Trophoblast cell (in vitro differentiated cells and primary cell): Measurements from ENCODE around the gene PSMD14.
"Not testable (repeated sequence)": the region's sequence is repeated elsewhere in the genome, so short reads cannot be mapped to it uniquely, and the experiment has no call there.

Experiments used
- DNase-seq, 2 donors: peaks; one replicate each; pipeline ENCODE4 v3.0.0-alpha.2; 2016
- H2AFZ ChIP-seq: 2 replicates; pipeline ENCODE4 v1.6.1; 2013; ENCODE audit warnings: low read length, moderate library complexity, mild to moderate bottlenecking; ENCODE audit not compliant: insufficient read depth, poor library complexity
- H2AK5ac ChIP-seq: 2 replicates; pipeline ENCODE4 v1.6.1; 2013; ENCODE audit warnings: mild to moderate bottlenecking, low read length
- H2BK120ac ChIP-seq: 2 replicates; pipeline ENCODE4 v1.6.1; 2013; ENCODE audit warnings: low read length, mild to moderate bottlenecking, moderate library complexity; ENCODE audit not compliant: insufficient read depth, poor library complexity
- H2BK12ac ChIP-seq: 2 replicates; pipeline ENCODE4 v1.6.1; 2013; ENCODE audit warnings: mild to moderate bottlenecking, low read length, moderate library complexity
- H2BK5ac ChIP-seq: 2 replicates; pipeline ENCODE4 v1.6.1; 2013; ENCODE audit warnings: low read length, low read depth, moderate library complexity, mild to moderate bottlenecking; ENCODE audit not compliant: poor library complexity
- H3K14ac ChIP-seq: 2 replicates; pipeline ENCODE4 v1.6.1; 2013; ENCODE audit warnings: mild to moderate bottlenecking, low read length
- H3K18ac ChIP-seq: 2 replicates; pipeline ENCODE4 v1.6.1; 2013; ENCODE audit warnings: mild to moderate bottlenecking, low read length
- H3K23ac ChIP-seq: 2 replicates; pipeline ENCODE4 v1.6.1; 2013; ENCODE audit warnings: low read length
- H3K27ac ChIP-seq: 2 replicates; pipeline ENCODE4 v1.5.1; 2013; ENCODE audit warnings: low read depth, mild to moderate bottlenecking, inconsistent platforms, low read length, moderate library complexity
- H3K27me3 ChIP-seq: 2 replicates; pipeline ENCODE4 v1.6.1; 2013; ENCODE audit warnings: inconsistent platforms, mild to moderate bottlenecking, low read length, moderate library complexity; ENCODE audit not compliant: insufficient read depth
- H3K36me3 ChIP-seq, 2 experiments: 1 replicate in 1 of 2; 2 replicates in 1 of 2; pipeline ENCODE4 v1.6.1; 2013; ENCODE audit warnings: low read length in 2 of 2, mild to moderate bottlenecking in 2 of 2, moderate library complexity in 1 of 2; ENCODE audit not compliant: insufficient read depth in 2 of 2, control insufficient read depth in 1 of 2
- H3K4ac ChIP-seq: 2 replicates; pipeline ENCODE4 v1.6.1; 2013; ENCODE audit warnings: low read depth, mild to moderate bottlenecking, low read length, moderate library complexity
- H3K4me1 ChIP-seq, 2 experiments: 1 replicate in 1 of 2; 2 replicates in 1 of 2; pipeline ENCODE4 v1.6.1; 2013; ENCODE audit warnings: low read length in 2 of 2, mild to moderate bottlenecking in 2 of 2, moderate library complexity in 1 of 2; ENCODE audit not compliant: insufficient read depth in 2 of 2, control insufficient read depth in 1 of 2
- H3K4me2 ChIP-seq: 2 replicates; pipeline ENCODE4 v1.6.1; 2013; ENCODE audit warnings: inconsistent platforms, mild to moderate bottlenecking, low read length, moderate library complexity
- H3K4me3 ChIP-seq: 2 replicates; pipeline ENCODE4 v1.5.1; 2013; ENCODE audit warnings: mild to moderate bottlenecking, low read depth, low read length, inconsistent platforms
- H3K79me1 ChIP-seq: one replicate; pipeline ENCODE4 v1.6.1; 2013; ENCODE audit warnings: low read length
- H3K79me2 ChIP-seq: 2 replicates; pipeline ENCODE4 v1.6.1; 2013; ENCODE audit warnings: low read length, mild to moderate bottlenecking; ENCODE audit not compliant: control insufficient read depth, insufficient read depth, poor library complexity
- H3K9ac ChIP-seq: 2 replicates; pipeline ENCODE4 v1.6.1; 2013; ENCODE audit warnings: mild to moderate bottlenecking, low read length
- H3K9me3 ChIP-seq: 2 replicates; pipeline ENCODE4 v1.6.1; 2013; ENCODE audit warnings: low read depth, mild to moderate bottlenecking, control low read depth, inconsistent platforms, low read length; ENCODE audit not compliant: insufficient read depth
- H4K12ac ChIP-seq: 2 replicates; pipeline ENCODE4 v1.6.1; 2013; ENCODE audit warnings: low read depth, mild to moderate bottlenecking, low read length, moderate library complexity
- H4K8ac ChIP-seq: 2 replicates; pipeline ENCODE4 v1.6.1; 2013; ENCODE audit warnings: low read depth, mild to moderate bottlenecking, low read length, moderate library complexity
- H4K91ac ChIP-seq: one replicate; pipeline ENCODE4 v1.6.1; 2013; ENCODE audit warnings: low read depth, mild to moderate bottlenecking, low read length, moderate library complexity
- WGBS: extraction: QIAGEN DNeasy Blood & Tissue Kit; methylation state at CpG from one replicate; pipeline ENCODE4 v1.1.7; 2013; ENCODE audit warnings: missing lambda C conversion rate; ENCODE audit not compliant: insufficient read length, insufficient coverage; ENCODE audit errors: extremely low coverage; 5-methylcytosine and 5-hydroxymethylcytosine counted together

The PSMD14 gene

GRCh38 chr2:161278564-161279229 is 29.5 kb upstream of the PSMD14 start:
- not testable (repeated sequence) for H2BK120ac ChIP-seq, H3K9me3 ChIP-seq, H4K91ac ChIP-seq, H3K14ac ChIP-seq, H2BK12ac ChIP-seq, H3K9ac ChIP-seq, H3K27ac ChIP-seq, H4K12ac ChIP-seq, H4K8ac ChIP-seq, H3K23ac ChIP-seq, H3K79me2 ChIP-seq, H3K79me1 ChIP-seq, H2BK5ac ChIP-seq, H3K4me2 ChIP-seq, H3K18ac ChIP-seq, H3K4me1 ChIP-seq, H3K4me3 ChIP-seq, H2AFZ ChIP-seq, H3K36me3 ChIP-seq, H3K4ac ChIP-seq, H2AK5ac ChIP-seq, H3K27me3 ChIP-seq
- WGBS: no CpG with 5 or more reads among the region's 11 CpGs
- peak in 1 of 2 donors; percentile 9 for DNase-seq

GRCh38 chr2:161279230-161279815 is 28.9 kb upstream of the PSMD14 start:
- H3K27ac ChIP-seq, H2AK5ac ChIP-seq, H3K4me2 ChIP-seq, H3K79me1 ChIP-seq, H4K91ac ChIP-seq, H2BK12ac ChIP-seq, H3K4me3 ChIP-seq, H3K79me2 ChIP-seq, H4K8ac ChIP-seq, H3K4ac ChIP-seq, H3K9ac ChIP-seq, H3K23ac ChIP-seq, H4K12ac ChIP-seq, H3K14ac ChIP-seq, H2AFZ ChIP-seq, H3K9me3 ChIP-seq, H2BK5ac ChIP-seq, H3K18ac ChIP-seq, DNase-seq, H3K4me1 ChIP-seq, H2BK120ac ChIP-seq, H3K27me3 ChIP-seq, H3K36me3 ChIP-seq: not testable (repeated sequence)
- WGBS: no CpG with 5 or more reads among the region's 5 CpGs

- H3K23ac ChIP-seq, H3K79me1 ChIP-seq, H3K4ac ChIP-seq, H3K18ac ChIP-seq, H2BK12ac ChIP-seq, H4K8ac ChIP-seq, H4K91ac ChIP-seq, H3K79me2 ChIP-seq, H3K27ac ChIP-seq, H3K4me1 ChIP-seq, H2AK5ac ChIP-seq, H3K9ac ChIP-seq, H4K12ac ChIP-seq, H2BK5ac ChIP-seq, H2BK120ac ChIP-seq, H3K36me3 ChIP-seq, H3K27me3 ChIP-seq, H3K14ac ChIP-seq, H3K4me3 ChIP-seq, H2AFZ ChIP-seq, H3K9me3 ChIP-seq, H3K4me2 ChIP-seq: not testable (repeated sequence)
- DNase-seq: peak in 1 of 2 donors; percentile 41
- no CpG with 5 or more reads among the region's 18 CpGs for WGBS
Observed at GRCh38 chr2:161280906-161281323, 27.3 kb upstream of the PSMD14 start.

DNA sequence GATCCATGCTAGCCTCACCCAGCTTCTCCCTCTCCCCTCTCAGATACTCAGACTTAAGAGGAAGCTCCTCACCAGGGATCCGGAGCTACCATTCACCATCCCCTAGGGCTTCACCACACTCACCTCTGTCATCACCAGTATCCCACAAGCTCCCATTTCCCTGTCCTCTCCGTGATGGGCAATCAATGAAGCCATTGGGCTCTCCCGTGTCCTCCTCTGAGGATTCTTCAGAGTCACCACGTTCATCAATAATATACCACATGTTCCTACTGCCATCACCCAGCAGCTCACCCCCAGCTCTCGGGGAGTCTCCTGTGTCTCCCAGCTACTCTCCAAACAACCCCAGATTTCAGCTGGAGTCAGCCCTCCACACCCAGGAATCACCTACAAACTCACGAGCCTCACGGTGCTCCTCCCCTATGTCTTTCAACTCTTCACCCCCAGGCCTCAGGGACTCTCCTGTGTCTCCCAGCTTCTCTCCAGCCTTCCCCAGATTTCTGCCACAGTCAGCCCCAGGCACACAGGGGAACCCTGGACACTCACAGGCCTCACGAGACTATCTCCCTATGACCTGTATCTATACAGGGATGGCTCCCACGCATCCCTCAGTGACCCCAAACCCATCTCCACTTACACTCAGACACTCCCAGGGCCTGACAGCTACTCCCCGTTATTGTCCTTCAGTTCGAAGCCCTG is 26.5 kb upstream of the PSMD14 start:
- H4K12ac ChIP-seq, DNase-seq, H4K91ac ChIP-seq, H2BK12ac ChIP-seq, H3K79me1 ChIP-seq, H3K79me2 ChIP-seq, H4K8ac ChIP-seq, H3K14ac ChIP-seq, H3K23ac ChIP-seq, H3K4me2 ChIP-seq, H2AFZ ChIP-seq, H2BK5ac ChIP-seq, H3K4me1 ChIP-seq, H2AK5ac ChIP-seq, H3K4ac ChIP-seq, H3K4me3 ChIP-seq, H3K9ac ChIP-seq, H3K18ac ChIP-seq, H3K36me3 ChIP-seq, H3K27me3 ChIP-seq, H3K27ac ChIP-seq, H2BK120ac ChIP-seq: not testable (repeated sequence)
- H3K9me3 ChIP-seq: peaks cover 10% of the 10 kb centered on the region
- WGBS: no CpG with 5 or more reads among the region's 11 CpGs
